GM19467 (cell line): Measurements from ENCODE around the gene FGFR3.
"Not testable (repeated sequence)": the region's sequence is repeated elsewhere in the genome, so short reads cannot be mapped to it uniquely, and the experiment has no call there.

Experiments
- ATAC-seq: cut with Tn5 transposase; IDR thresholded peaks from one replicate; pipeline ENCODE4 v1.9.1; 2021; ENCODE audit warnings: mild to moderate bottlenecking, moderate library complexity; ENCODE audit not compliant: unreplicated experiment

The FGFR3 gene

DNA sequence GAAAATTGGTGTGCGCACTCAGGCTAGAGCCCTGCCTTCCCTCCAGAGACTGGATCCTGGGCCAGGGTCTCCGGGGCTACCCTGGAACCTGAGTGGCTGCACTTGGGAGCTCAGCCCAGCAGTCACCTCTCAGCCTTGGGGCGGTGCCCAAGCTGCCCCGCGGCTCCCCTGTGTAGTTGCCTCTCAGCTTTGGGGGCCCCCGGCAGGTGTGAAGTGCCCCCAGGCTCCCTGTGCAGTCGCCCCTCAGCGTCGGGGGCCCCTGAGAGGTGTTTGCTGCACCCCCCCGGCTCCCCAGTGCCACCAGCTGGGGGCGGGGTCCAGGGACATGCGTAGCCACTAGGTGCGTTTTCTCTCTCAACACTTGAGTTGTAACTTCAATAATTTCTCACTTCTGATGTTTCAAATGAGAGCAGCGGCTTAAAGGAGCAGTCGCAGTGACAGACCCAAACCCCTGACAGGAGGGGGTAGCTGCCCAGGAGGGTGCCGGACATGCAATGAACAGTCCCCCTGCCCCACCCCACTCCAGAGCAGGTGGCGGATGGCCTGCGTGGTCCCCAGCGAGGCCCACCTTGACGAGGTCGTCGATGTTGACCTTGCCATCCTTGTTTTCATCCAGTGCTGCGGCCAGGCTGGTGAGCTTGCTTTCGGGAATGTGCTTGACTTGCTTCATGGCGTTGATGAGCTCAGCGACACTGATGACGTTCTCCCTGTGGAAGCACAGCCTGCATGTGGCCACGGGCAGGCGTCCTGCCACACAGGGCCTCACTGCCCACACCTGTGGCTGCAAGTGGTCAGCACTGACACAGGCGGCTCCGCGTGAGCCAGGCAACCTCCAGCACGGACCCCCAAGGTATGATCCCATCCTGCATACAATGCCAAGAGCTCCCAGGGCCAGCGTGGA is 22.3 kb downstream of the FGFR3 start:
- ATAC-seq = no peak

DNA sequence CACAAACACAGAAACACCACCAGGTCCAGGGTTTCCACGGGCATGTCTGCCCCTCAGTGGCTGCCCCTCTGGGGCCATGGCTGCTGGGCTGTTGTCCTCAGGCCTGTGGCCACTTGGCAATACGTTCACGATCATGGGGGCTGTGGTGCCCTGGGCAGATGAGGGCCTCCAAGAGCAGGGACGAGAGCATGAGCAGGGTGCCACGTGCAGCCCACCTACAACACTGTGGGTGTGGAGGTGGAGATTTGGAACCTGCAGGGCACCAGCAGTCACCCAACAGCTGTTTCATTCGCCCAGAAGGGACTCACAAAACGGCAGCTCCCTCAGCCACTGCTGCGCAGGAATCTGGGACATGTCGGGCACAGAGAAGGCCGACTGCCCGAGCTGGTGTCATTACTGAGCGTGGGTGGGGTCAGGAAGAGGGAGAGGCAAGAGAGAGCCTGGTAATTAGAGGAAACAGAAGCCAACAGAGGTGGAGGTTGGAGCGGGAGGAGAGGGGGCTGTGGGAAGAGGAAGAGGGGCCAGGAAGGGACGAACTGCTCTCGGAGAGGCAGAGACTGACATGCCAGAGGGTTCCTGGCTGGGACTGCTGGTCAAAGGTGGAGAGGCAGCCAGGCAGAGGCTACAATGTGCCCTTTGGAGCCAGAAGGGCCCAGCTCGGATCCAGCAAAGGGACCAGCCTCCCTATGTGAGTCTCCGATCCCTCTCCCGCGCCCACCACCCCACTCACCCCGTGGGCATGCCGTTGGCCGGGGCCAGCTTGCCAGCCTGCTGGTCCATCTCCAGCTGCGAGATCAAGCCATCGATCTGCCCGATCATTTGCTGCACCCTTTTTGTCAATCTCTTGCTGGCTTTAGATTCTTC is 23.1 kb downstream of the FGFR3 start:
- no peak for ATAC-seq

DNA sequence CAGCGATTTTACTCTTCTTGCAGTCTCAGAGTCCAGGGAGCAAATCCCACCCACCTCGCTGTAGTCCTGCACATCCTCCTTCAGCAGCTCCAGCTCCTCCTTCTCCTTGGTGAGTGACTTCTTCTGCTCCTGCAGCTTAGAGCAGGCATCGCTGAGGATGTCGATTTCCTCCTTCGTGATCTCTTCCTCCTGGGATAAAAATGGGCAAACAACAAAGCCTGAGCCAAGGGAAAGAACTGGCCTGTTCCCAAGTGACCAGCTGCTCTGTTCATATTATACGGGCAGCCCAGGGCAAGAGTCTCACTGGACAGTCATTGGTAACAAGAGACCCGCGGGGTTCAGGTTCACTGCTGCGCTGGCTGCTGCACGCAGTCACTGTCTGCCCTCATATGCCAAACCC is 26.2 kb downstream of the FGFR3 start:
- ATAC-seq = no peak

DNA sequence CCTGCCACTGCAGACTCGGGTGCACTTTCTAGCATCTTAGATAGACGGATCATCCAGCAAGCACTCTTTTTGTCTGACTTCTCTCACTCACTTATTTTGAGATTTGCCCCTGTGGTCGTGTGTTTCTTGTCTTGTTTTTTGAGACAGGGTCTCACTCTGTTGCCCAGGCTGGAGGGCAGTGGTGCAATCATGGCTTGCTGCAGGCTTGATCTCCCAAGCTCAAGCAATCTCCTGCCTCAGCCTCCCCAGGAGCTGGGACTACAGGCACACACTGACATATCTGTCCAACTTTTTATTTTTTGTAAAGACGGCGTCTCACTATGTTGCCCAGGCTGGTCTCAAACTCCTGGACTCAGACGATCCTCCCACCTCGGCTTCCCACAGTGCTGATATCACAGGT is 26.7 kb downstream of the FGFR3 start:
- ATAC-seq = no peak

DNA sequence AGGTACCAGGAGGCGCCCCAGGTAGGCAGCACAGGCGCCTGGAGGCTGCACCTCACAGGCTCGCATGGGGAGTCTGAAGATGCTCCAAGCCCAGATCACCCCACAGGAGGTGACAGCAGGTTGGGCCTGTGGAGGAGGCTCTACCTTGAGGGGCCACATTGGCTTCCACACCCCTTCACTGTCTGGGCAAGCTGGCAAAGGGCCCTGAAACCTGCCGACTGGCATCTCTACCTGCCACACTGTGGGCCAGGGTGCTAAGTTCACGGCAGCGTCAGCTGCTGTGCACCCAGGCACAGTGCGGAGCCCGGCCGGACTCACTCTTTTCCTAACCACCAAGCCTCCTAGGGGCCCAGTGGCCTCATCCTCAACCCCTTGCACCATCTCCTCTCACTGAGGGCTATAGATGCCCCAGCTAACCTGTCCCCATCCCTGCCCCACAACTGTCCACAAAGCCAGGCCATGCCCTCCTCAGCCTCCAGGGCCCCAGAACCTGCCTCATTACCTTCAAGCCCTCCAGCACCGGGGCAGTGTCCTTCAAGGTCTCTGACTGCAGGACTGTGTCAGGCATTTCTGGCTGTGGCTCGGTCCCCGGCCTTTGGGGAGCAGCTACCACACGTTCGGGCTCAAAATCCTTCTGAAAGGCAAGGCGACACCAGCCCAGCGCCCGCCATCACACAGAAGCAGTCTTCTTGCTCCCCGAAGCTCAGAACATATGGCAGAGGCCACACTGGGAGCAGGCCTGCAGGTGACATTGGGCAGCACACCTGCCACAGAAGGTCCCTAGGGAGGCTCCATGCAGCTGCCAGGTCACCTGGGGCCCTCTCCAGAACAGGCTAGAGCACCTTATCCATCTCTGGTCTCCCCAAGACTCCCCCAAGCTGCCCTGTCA is 28.8 kb downstream of the FGFR3 start:
- no peak for ATAC-seq

DNA sequence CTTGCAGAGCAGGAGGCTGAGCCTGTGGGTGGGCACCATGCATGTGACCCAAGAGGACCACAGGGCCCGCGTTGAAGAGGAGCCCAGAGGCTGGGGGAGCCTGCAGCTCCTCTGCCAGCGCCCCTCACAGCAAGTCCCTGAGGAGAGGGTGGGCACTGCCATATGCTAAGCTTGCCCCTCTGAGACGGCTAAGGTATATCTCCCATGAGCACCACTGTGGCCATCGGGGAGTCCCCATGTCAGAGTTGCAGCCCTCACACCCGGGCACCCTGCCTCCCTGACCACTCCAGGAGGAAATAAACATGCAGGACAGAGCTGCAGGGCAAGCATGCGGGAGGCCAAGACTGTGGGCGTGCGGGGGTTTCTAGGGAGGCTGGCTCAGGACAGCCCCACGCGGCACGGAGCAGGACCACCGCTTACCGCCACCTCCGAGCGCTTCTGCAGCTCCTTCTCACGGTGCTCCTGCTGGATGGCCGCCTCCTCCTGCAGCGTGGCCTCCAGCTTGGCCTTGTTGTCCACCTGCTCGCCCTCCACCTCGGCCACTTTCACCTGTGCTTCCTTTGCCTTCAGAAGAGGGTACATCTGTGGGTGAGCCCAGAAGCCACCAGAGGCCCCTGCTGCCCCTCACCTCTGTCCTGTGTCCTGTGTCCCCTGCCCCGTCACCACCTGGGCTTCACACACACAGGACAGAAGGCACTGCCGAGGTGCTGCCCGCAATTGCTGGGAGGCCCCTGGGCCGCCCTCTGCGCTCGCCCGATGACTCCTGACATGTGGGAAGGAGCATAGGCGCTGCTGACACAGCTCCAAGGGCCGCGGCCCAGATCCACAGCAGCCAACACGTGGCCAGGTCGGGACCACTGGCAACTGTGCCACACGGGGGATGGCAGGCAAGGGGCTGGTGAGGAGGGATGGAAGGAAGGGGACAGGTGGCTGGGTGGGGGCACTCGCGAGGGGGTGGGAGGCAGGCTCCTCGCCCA is 29.8 kb downstream of the FGFR3 start:
- no peak for ATAC-seq

DNA sequence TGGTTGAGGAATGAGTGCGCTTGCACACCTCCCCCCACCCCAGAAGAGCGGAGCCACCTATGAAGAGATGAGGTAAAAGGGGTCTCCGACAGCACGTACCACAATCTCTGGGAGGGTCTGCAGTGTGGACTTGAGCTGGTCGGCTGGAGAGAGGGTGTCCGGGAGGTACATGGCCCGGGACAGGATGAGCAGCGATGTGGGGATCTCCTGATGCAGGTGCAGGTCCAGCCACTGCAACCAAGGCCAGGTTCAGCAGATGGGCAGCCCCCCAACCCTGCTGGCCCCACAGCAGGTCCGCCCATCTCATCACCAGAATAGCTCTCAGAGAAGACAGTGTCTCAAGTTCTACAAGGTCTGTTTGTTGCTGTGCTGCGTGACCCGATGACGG is 30.4 kb downstream of the FGFR3 start:
- ATAC-seq = no peak

DNA sequence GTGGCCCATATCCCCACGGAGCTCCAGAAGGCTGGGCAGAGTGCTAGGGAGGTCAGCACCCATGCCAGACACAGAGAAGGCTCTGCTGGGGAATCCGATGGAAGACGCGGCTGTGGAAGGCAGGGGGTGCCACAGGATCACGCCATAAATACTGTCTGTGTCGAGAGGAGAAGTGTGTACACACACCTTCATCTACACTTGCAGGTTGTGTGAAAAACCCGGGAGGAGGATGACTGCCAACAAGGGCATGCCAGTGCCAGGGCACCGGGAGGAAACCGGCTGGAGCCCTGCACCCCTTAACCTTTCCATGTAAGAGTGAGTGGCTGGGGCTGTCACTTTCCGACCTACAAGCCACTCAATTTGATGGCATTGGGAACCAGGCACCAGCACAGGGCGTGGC is 31.7 kb downstream of the FGFR3 start:
- ATAC-seq = no peak

DNA sequence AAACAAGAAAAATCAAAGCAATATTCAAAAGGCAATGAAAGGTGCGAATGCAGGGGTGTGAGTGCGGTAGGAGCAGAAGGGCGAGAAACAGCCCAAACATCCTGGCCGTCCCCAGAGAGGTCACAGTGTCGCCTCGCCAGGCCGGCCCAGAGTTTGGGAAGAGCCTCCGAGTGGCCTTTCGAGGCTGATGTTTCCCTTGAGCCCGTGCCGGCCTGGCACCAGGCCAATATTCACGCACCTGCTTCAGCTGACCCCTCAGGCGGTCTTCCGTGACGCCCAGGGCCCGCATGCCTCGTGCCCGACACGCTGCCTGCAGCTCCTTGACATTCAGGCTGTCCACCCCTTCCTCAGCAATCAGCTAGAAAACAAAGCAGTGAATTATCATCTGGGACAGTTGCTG is 32.2 kb downstream of the FGFR3 start:
- no peak for ATAC-seq

DNA sequence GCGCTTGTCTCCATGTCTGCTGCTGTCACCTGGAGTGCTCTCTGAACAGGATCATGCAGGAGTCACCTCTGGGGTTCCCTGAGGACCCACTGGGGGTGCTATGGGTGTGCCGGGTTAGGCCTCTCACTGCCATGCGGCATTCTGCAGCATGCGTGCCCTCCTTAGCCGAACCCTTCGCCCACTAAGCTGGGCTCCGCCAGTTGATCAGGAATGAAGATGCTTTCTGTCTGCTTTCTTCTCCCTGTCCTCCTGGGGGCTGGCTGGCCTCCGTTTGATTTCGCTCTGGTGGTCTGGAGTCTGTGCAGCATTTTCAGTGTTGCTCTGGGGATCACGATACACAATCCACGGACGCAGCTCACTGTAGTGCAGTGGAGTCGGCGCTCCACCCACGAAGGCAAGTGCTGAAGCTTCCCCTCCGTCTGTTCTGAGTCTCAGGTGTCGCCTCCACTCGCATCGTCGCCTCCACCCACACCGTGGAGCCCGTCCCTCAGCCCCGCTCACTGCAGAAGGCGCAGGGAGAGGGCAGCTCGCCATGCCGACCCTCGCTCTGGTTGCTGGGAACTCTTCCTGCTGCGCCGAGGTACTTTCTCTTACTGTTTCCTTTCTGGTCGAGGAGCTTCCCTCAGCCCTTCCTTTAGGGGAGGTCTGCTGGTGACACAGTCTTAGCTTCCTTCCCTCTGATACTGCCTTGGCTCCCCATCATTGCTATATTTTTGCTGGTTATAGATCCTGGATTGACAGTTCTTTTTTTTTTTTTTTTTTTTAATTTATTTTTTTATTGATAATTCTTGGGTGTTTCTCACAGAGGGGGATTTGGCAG is 33.6 kb downstream of the FGFR3 start:
- ATAC-seq = no peak

DNA sequence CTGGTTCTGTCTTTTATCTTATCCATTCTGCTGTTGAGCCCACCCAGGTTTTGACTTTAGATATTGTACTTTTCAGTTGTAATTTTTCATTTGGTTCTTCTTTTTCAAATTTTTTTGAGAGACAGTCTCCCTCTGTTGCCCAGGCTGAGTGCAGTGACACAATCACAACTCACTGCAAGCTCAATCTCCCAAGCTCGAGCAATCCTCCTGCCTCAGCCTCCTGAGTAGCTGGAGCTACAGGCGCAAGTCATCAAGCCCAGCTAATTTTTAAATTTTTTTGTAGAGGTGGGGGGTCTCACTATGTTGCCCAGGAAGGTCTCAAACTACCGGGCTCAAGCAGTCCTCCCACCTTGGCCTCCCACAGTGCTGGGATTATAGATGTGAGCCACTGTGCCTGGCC is 37.1 kb downstream of the FGFR3 start:
- ATAC-seq = no peak

DNA sequence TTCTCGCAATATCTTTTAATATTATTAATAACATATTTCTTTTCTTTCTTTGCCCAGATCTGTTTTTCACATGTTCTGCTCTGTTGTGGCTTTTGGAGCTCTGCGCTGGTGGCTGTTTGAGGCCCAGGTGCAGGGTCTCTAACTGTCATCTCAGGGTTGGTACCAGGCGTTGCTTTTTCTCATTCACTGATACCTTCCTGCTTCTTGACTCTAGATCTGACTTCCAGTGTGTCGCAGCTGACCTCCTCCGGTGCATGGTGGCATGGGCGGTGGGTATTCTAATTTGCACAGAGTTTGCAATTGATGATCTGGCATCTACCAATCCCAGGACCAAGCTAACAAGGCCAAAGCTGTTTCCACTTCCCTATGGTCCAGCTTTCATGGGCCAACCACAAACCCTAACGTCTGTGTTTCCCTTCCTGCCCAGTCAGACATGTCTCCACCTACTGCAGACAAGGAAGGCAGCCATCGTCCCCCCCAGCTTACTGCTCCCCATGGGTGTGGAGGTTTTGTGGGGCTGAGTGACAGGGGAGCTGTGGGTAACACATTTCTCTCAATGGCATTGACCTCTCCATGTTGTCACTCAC is 37.6 kb downstream of the FGFR3 start:
- ATAC-seq = no peak

DNA sequence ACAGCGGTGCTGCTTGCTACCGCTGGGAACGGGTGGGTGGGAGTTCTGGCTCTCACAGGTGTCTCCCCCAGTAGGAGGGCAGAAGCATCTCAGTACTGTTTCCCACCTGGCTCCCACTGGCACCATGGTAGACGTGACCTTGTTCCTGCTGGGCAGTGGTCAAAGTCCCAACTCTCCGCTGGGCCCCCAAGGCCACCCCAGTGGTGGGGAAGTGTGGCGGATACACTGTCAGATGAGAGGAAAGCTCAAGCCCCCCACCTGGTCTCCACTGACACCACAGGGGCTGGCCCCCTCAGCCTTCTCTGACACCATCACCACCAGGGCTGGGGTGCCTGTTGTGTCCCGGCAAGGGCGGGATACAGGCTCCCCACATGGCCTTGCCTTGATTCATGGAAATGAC is 38.2 kb downstream of the FGFR3 start:
- no peak for ATAC-seq

DNA sequence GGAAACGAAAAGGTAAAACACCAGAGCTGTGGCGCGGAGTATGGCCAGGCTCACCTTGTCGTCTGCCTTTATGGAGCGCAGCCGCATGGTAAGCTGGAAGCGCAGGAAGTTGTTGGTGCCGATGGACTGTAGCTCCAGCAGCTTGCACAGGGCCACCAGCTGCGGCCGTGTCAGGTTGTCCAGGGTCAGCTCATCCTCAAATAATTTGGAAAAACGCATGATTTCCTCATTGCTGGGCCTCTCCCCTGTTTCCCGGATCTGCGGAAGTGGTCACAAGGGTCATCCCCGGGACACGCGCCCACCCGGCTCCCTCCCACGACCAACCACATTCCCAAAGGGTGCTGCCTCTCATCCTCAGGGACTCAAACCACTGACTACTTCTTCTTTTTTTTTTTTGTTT is 39.6 kb downstream of the FGFR3 start:
- no peak for ATAC-seq

DNA sequence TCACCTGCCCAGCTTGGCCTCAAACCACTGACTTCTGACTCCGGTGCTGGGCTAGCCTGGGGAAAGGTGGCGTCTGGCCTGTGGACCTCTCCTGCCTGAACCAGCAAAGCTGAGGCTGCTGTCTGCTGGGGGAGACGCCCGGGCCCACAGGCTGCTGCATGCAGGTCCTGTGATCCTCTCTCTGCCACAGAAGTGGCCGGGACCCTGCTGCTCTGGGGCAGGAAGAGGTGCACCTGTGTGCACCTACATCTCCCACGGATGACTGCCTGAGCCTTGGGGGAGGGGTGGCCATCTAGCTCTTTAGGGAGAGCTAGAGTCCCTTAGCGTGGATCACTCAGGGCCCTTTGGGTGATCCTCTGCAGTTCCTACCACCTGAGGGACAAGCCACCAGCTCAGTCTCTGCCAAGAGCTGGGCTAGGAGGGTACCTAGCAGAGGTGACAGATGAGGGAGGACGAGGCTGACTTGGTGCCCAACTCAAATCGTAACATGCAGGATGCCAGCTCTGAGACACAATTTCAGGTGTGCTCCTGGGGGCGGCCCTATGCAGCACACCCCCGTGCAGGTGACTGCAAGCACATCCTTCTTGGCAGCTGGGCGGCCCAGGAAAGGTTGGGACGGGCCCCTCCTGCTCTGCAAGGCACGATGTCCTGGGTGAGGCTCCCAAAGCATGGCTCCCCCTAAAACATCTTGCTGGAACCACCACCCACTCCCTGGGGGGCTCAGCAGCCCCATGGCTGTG is 40.4 kb downstream of the FGFR3 start:
- no peak for ATAC-seq

DNA sequence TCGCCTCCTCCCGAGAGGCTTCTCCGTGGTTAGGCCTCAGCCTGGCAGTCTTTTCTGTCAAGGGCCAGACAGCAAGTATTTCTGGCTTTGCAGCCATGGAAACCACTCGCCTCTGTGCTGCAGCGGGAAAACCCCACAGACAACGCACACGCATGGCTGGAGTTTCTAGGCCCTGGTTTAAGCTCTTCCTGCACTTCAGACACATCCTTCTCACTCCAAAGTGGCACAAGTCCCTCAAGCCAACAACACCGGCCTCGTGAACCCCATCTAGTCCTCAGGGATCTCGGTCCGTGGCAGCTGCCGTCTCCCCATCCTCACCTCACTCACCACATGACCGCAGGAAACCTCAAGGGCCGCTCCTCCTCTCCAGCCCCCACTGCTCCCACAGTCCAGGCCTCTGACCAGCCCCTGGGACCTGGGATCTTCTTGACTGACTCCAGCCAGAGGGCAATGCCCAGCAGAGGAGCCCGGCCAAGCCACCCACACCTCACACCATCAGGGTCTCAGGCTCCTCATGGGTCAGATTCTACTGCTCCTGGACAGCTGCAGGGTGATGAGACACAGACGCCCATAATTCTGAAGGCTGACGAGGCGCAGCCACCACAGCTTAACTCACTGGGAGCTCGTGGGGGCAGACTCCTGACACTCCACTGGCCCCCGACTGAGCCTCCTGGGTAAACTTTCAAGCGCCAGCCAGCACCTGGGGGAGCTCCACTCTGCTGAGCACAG is 41.1 kb downstream of the FGFR3 start:
- ATAC-seq = no peak

DNA sequence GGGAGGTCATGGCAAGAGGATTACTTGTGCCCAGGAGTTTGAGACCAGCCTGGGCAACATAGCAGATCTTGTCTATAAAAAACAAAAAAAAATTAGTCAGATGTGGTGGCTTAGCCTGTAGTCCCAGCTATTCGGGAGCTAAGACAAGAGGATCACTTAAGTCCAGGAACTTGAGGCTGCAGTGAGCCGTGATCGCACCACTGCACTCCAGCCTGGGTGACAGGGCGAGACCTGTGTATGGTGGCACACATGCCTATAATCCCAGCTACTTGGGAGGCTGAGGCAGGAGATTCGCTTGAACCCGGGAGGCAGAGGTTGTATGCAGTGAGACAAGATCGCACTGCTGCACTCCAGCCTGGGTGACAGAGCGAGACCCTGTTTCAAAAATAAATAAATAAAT is 42.7 kb downstream of the FGFR3 start:
- not testable (repeated sequence) for ATAC-seq
